Hypothalamus (tissue), 51 donors: ENCODE data around the gene ZFP14.
"Not testable (repeated sequence)": the region's sequence is repeated elsewhere in the genome, so short reads cannot be mapped to it uniquely, and the experiment has no call there.

Source experiments
- DNase-seq, 51 donors: peaks; one replicate each; lab custom pipeline; 2025; lab: John Stamatoyannopoulos, UW

Gene ZFP14

DNA sequence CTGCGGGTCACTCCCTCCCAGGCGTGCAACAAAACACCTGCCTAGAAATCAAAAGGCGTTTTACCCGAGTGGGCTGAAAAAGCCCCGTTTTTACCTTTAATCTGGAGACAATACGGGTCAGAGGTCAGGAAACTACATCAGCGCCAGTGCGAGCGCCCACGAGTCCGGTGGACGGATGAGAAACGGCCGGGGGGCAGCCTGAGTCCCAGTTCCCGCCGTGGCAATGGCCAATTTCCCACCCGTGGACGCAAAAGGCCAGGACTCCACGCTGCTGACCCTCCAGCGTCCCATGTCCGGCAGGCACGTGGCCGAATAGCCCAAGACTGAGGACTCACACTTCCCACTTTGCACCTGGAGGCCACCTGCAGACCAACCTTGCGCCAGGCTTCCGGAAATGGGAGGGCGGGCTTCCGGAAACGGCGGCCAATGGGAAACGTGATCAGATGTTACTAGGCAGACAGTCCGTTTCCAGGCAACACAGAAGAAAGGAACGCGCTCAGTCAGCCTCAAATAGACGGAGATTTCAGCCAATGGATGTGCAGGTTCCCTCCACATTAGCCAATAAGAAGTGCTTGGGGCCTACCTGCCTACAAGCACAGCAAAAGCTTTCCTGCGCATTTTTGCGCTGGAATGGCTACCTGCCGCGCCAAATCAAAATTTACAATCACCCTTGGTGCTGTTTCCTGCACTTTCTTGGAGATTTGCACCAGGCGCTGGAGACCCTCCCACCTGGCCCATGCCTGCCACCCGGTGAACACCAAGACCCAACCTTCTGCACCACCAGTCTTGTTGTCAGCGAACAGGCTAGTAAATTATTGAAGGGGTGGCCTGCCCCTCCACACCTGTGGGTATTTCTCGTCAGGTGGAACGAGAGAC is 47.4 kb downstream of the ZFP14 start:
- DNase-seq = peak; percentile 24 to 96 (median 83)

DNA sequence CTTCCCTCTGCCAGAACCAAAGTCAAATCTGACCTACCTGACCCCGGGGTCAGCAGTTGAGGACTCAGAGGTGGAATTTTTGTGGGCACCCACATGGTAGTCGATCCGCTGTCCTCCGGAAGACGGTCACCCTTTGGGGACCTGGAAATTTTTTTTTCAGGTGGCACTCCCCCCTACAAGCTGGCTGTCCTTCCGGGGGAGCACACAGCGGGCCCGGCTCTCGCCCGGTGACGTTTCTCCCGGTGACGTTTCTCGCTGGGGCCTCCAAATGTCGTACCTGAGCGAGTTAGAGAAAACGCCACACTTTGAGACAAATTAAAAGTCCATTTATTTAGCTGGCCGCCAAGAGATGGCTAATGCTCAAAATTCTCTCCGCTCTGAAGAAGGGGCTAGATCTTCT is 48.8 kb downstream of the ZFP14 start:
- no peak for DNase-seq

DNA sequence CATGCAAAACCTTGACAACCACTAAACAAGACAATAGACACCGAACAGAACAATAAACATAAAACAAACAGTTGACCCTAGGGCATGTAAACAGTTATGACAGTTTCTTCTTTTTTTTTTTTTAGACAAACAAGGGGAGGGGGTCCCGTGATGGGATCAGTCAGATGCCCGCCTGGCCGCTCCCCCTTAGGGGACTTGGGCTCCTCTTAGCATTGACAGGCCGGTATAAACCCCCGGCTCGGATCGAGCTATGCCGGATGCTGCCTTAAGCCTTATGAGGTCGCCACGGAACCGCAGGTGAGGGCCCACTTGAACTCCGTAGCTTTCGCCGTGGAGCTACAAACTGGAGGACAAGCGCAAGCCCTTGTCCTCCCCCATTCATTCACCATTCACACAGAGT is 49.5 kb downstream of the ZFP14 start:
- not testable (repeated sequence) for DNase-seq

DNA sequence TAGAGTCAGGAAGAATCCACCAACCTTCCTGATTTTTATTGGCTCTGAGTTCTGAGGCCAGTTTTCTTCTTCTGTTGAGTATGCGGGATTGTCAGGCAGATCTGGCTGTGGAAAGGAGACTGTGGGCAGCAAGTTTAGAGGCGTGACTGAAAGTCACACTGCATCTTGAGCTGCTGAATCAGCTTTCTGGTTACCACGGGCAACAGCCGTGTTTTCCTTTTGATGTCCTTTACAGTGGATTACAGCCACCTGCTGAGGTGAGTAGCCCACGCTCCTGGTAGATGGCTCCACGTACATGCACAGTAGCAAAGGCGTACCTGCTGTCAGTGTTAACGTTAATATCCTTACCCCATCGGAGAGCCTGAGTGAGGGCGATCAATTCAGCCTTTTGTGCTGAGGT is 52.4 kb downstream of the ZFP14 start:
- DNase-seq = peak in 7 of 51 donors; percentile 3 to 53 (median 19)

DNA sequence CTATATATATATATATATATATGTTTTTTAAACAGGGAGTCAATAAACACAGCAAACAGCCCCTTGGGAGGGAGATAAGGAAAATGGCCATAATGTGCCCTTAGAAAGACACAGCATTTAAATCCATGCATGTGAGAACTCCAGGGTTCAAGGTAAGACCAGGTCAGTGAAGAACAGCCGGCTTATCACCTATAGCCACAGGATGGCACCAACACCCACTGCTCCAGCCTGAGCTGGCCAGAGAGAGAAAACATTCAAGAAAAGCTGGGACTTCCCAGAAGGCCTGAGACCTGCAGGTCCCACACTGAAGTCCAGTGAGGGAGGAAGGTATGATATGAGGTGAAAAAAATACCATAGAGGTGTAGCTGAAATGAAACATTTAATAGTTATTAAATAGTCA is 63.8 kb downstream of the ZFP14 start:
- DNase-seq = not testable (repeated sequence)

GRCh38 chr19:36314053-36314452 is 64.9 kb downstream of the ZFP14 start:
- not testable (repeated sequence) for DNase-seq

DNA sequence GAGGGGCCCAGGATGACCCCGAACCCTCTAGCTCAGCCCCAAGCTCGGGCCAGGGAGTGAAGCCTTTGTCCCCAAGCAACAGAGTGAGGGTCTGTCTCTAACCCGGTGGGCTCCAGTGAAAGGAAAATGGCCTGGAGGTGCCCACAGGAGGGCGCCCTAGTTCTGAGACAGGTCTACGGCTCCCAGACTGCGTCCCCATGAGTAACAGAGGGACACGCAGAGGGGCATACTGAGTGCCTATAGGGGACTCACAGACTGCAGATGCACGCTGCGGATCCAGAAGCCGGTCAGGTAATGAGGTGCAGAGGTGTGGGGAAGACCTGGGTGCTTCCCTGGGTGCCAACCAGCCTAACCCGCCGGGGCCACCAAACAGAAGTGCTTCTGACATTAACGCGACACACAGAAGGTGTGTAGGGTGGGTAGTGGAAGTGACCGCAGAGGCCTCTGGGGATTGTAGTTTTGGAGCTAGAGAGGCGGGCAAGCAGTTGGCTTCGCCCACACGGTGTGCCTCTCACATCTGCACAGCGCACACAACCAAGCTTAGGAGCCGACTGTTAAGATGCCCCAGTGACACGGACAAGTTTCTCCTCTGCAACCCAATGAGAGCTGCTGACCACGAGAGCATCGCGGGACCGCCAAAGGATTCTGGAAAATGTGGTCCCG is 67.8 kb downstream of the ZFP14 start:
- DNase-seq = not testable (repeated sequence)

- not testable (repeated sequence) for DNase-seq
Observed at GRCh38 chr19:36310416-36310990, 68.5 kb downstream of the ZFP14 start.

DNA sequence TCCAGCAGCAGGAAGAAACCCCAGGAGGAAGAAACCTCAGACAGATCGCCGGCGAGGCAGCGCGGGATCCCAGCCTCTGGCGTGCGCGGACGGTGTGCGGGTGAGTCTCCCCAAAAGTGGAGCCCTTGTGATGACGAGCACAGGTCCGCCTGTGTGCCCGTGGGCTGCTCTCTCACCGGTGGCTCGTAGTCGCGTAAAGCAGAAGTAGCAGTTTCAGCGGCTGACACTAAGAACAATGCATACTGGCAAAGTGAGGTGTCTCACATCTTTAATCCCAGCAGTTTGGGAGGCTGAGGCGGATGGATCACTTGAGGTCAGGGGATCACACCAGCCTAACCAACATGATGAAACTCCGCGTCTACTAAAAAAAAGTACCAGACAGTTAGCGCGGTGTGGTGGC is 69.2 kb downstream of the ZFP14 start:
- DNase-seq = not testable (repeated sequence)

DNA sequence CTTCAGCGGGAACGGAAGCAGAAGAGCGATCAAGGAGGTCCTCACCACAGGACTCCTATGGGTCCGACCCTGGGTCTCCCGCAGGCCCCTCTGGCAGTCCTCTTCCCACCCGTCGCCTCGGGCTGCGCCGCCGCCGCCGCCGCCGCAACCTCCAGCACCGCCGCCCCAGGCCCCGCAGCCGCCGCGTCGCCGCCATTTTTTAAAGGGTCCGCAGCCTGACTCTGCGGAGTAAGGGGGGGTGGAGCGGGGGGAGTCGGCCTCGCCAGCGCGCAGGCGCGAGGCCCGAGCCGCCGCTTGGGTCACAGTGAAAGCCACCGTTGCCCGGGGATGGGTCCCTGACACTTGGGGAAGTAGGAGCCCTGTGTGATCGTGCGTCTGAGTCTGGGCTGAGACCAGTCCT is 69.7 kb downstream of the ZFP14 start:
- DNase-seq = not testable (repeated sequence)

DNA sequence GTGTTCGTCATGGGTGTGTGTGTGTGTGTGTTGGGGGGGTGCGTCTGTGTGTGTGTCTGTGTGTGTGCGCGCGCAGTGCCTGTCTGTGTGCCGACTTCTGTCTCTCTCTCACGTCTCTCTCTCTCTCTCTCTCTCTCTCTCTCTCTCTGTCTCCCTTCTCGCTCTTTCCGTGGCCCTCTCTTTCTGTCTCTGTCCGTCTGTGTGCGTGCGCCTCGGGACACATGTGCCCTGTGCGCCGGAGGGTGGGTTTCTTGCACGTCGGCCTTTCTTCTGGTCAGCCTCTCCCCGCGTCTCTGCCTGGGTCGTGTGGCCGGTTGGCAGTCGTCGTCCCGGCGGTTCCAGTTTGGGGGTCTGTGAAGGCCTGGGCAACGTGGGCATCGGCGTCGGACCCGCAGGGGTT is 86.7 kb downstream of the ZFP14 start:
- DNase-seq = not testable (repeated sequence)
